NCI-H345 treated with DMSO at 0.1 percent for 48 hours (cell line): ENCODE data around the gene SLC22A3.

ENCODE experiments used
- DNase-seq: peaks from one replicate; lab custom pipeline; 2025; ENCODE audit not compliant: unreplicated experiment; lab: John Stamatoyannopoulos, UW

SLC22A3 gene

GRCh38 chr6:160336200-160336599 lies 12.0 kb upstream of the SLC22A3 start:
- no peak for DNase-seq

GRCh38 chr6:160337301-160337700 lies 10.9 kb upstream of the SLC22A3 start:
- no peak for DNase-seq

GRCh38 chr6:160337991-160338390 lies 10.2 kb upstream of the SLC22A3 start:
- DNase-seq, result no peak

GRCh38 chr6:160343144-160343543 lies 5.0 kb upstream of the SLC22A3 start:
- no peak for DNase-seq

GRCh38 chr6:160344271-160344670 lies 3.9 kb upstream of the SLC22A3 start:
- no peak for DNase-seq

GRCh38 chr6:160347259-160348222 lies 637 bp upstream of the SLC22A3 start:
- no peak for DNase-seq

- no peak for DNase-seq
These were observed 853 bp downstream of the SLC22A3 start for GRCh38 chr6:160349020-160349441.

- no peak for DNase-seq
These were observed 1.7 kb downstream of the SLC22A3 start for GRCh38 chr6:160349814-160350350.

- DNase-seq, result no peak
These were observed 5.8 kb downstream of the SLC22A3 start for GRCh38 chr6:160353950-160354496.

GRCh38 chr6:160355001-160355400 lies 6.8 kb downstream of the SLC22A3 start:
- DNase-seq, result no peak

GRCh38 chr6:160356074-160356744 lies 8.0 kb downstream of the SLC22A3 start:
- DNase-seq, result no peak

GRCh38 chr6:160357088-160357487 lies 8.9 kb downstream of the SLC22A3 start:
- DNase-seq, result no peak

- no peak for DNase-seq
These were observed 10.3 kb downstream of the SLC22A3 start for GRCh38 chr6:160358225-160359119.

- DNase-seq, result no peak
These were observed 12.8 kb downstream of the SLC22A3 start for GRCh38 chr6:160360955-160361354.

- no peak for DNase-seq
These were observed 14.4 kb downstream of the SLC22A3 start for GRCh38 chr6:160362556-160362955.

- no peak for DNase-seq
These were observed 15.1 kb downstream of the SLC22A3 start for GRCh38 chr6:160363016-160363996.

- no peak for DNase-seq
These were observed 16.9 kb downstream of the SLC22A3 start for GRCh38 chr6:160365117-160365516.

GRCh38 chr6:160367798-160368547 lies 19.8 kb downstream of the SLC22A3 start:
- DNase-seq, result no peak

GRCh38 chr6:160368670-160369069 lies 20.5 kb downstream of the SLC22A3 start:
- DNase-seq, result no peak
